SH-SY5Y (cell line): Measurements from ENCODE around the gene RCOR1.

ENCODE experiments used
- GATA2 ChIP-seq: IDR thresholded peaks from 2 replicates; pipeline ENCODE4 v1.6.1; 2011; ENCODE audit warnings: mild to moderate bottlenecking, low read depth, low read length
- GATA3 ChIP-seq: IDR thresholded peaks from 2 replicates; pipeline ENCODE4 v1.6.1; 2011; ENCODE audit warnings: low read depth, mild to moderate bottlenecking, low read length, moderate library complexity

Gene RCOR1

DNA sequence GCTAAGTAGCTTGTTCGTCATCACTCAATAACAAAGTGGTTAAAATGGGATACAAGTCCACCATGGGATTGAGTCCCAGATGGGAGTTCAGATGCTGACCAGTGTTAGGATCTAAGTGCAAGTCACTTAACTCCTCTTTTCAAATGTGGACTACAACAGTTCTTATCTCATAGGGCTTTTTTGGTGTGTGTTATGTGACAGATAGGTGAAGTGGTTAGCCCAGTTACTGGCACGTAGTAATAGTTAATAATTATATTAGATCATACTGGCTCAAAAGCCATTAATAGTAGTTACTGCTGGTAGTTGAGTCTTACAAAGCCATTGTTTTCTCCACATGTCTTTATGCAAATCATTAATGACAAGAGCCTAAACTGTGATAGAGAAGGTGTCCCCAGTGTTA, 73.2 kb downstream of the RCOR1 start:
- TF ChIP-seq GATA3 (no peak), GATA2 (no peak)

DNA sequence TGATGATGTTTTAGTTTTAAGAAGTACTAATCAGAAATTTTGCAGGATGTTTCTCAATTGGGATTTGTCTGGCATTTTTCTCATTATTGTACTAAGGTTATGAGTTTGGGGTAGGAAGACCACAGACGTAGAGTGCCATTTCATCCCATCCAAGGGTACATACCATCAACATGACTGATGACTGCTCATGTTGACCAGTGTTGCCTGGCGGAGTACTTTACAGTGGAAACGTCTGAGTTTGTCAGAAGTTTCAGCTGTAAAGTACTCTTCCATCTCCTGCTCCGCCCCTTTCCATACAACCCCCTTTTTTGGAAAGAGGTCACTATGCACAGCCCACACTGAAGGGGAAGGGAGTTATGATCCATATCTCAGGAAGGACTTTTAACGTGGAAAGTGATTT, 74.2 kb downstream of the RCOR1 start:
- TF ChIP-seq GATA2 (no peak), GATA3 (no peak)

DNA sequence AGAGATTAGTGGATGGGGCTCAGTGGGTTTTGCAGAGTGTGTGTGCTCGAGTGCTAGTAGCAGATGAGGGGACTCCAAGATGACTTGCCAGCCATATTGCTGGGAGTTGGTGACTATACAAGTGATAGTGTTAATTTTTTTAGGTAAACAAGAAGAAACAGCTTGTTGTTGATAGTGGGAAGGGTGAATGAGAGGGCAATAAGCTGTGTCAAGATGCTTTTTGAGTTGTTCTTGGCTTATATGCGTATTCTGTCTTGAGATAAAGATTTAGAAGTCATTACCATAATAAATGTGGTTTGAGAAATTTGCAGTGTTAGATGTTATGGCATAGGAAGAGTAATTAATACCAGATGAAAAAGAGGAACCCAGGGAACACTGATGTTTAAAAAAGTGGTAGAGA, 75.3 kb downstream of the RCOR1 start:
- TF ChIP-seq GATA2 (no peak), GATA3 (no peak)

DNA sequence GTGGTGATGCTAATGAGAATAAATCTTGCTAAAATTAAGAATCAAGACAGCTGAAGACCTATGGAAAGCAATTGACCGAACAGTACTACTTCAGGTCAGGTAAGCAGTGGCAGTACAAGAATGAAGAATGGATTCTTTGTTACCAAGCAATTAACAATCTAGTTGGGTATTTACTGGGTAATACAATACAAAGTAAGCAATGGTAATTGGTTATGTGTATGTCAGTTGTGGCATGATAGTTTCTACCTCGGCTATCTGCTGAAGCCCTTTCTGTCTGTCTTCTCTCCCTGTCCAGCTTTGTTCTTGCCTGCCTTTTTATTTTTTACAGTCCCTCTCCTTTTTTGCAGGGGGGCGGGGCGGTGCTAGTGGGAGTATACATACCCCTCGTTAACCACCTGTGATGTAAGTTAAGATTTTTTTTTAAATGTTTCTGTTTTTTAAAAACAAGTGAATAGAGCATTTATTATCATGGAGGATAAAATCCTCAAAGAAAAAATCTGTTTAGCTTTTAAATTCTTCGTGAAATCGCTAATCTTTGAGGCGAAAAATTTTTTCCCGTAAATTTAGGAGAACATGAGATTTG, 75.9 kb downstream of the RCOR1 start:
- TF ChIP-seq GATA2 (no peak), GATA3 (no peak)

DNA sequence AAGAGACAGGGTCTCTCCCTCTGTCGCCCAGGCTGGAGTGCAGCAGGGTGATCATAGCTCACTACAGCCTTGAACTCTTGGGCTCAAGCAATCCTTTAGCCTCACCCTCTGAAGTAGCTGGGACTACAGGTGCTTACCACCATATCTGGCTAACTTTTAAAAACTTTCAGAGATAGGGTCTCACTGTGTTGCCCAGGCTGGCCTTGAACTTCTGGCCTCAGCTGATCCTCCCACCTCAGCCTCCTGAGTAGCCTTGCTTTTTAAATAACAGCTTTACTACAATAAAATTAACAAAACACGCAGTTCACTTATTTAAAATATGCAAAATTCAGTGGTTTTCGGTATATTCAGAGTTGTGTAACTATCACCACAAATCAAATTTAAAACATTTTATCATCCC, 79.0 kb downstream of the RCOR1 start:
- TF ChIP-seq GATA3 (no peak), GATA2 (no peak)

DNA sequence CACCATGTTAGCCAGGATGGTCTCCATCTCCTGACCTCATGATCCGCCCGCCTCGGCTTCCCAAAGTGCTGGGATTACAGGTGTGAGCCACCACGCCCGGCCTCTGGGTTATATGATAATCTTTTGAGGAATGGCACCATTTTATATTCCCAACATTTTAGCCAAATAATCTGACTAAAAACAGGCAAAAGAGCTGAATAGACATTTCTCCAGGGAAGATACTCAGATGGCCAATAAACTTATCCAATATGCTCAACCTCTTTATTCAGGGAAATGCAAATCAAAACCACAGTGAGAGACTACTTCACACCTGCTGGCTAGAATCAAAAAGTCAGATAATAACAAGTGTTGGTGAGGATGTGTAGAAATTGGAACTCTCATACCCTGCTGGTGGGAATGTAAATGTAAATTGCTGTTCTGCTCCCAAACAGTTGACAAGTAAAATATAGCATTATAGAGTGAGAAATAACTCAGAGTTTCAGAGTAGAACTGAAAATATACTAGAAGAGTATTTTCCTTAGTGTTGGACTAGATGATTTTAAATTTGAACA, 80.0 kb downstream of the RCOR1 start:
- TF ChIP-seq GATA2 (no peak), GATA3 (no peak)

DNA sequence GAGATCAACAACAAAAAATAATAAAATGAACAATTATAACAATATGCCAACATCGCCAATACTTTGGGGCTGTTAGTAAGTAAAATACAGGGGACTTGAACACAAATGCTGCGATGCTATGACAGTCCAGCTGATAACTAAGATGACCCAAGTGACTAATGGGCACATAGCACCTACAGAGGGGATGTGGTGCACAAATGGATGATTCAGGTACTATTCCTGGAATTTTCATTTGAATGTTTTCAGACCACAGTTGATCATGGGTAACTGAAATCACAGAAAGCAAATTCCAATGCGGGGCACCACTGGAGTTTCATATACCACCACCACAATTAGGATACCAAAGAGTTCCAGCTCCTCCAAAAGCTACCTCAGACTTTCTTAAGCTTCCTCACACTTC, 82.9 kb downstream of the RCOR1 start:
- no peak for TF ChIP-seq GATA3
- TF ChIP-seq GATA2: no peak

DNA sequence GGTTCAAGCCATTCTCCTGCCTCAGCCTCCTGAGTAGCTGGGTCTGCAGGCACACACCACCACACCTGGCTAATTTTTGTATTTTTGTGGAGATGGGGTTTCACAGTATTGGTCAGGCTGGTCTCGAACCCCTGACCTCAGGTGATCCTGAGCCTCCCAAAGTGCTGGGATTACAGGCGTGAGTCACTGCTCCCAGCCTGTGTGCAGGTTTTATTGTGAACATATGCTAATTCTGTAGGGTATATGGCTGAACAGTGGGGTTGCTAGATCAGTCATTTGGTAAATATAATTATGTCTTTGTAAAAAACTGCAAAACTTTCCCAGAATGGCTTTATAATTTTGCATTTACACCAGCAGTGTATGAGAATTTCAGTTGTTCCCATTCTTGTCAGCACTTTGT, 85.9 kb downstream of the RCOR1 start:
- TF ChIP-seq GATA2: no peak
- no peak for TF ChIP-seq GATA3

DNA sequence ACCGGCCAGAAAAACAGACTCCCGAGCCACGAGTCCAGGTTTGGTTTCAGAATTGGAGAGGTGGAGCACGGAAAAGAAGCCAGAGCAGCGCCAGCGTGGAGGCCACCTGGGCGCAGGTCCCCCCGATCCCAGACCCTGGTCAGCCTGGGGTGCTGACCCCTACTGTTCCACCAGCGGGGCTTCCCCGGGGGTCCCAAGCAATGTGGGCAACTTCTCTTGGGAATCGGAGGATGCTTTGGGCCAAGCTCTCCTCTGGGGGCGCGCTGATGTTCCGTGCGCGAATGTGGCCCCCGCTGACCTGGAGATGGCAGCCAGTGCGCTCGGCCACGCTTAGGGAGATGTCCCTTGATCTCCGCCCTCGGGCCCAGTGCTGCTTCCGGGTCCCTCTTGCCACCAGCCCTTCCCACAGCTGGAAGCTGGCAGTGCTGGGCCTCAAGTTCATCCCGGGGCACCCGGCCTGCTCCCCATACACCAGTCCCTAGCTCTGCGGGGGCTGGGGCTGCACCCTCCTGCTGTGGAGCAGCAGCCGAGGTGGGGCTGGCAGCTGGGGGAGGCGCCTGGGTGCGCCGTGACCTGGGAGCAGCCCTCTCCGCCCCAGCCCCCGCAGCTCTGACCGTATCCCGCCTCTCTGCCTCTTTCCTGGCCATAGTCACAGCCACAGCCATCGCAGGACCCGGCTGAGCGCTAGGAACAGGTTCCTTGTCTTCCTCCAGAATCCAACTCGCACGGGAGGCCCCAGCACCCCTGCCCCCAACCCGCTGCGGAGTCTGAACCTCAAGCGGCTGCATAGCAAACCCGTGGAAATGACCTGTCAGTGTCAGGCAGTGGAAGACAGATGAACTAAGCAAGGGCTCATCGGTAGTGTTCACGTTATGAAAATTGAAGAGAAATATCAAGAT, 91.2 kb downstream of the RCOR1 start:
- TF ChIP-seq GATA2: no peak
- no peak for TF ChIP-seq GATA3

DNA sequence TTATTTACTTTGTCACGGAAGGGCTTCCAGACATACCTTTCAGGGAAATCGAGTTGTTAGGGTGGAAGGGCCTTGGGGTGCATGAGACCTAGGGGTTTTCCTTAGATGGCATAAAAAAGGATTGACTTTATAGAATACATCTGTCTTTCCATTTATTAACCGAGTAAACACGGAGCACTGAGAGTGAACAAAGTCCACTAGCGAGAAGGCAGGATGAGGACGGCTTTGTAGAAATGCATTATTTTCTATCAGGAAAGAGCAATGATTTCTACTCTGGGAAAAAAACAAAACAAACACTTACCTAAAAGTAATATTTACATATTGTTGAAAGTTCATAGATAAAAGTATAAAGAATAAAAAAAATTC, 91.8 kb downstream of the RCOR1 start:
- no peak for TF ChIP-seq GATA2
- TF ChIP-seq GATA3: no peak

DNA sequence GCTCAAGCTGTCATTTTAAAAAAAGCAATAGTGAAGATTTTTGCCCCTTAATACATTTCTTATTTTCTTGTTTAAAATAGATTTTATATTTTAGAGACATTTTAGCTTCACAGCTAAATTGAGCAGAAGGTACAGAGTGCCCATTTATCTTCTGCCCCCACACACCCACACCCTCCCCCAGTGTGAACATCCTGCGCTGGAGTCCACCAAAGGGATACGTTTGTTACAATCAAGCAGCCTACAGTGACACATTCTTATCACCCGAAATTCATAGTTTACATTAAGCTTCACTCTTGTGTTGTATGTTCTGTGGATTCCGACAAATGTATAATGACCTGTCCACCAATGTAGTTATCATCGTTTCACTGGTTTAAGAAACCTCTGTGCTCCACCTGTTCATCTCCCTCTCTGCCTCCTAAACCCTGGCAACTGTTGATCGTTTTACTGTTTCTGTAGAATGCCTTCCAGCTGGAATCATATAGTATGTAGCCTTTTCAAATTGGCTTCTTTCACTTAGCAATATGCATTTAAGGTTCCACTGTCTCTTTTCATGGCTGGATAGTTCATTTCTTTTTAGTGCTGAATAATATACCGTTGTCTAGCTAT, 93.8 kb downstream of the RCOR1 start:
- no peak for TF ChIP-seq GATA2
- TF ChIP-seq GATA3: no peak

DNA sequence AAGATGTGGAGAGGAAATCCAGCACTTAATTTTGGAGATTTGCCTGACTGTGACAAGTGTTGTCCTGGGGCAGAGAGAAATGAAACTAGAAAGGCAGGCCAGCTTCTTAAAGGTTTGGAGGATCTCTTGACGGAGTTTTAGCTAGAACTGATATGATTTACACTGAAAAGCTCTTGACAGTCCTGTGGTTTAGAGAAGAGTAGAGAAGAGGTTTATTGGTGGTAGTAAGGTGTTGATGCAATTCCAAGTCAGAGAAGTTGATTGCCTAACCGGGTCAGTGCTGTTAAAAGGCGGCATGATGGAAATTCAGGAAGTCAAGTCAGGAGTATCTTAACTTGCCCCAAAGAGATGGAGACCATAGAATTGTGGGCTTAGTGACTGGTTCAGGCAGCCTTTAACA, 95.8 kb downstream of the RCOR1 start:
- no peak for TF ChIP-seq GATA2
- no peak for TF ChIP-seq GATA3

DNA sequence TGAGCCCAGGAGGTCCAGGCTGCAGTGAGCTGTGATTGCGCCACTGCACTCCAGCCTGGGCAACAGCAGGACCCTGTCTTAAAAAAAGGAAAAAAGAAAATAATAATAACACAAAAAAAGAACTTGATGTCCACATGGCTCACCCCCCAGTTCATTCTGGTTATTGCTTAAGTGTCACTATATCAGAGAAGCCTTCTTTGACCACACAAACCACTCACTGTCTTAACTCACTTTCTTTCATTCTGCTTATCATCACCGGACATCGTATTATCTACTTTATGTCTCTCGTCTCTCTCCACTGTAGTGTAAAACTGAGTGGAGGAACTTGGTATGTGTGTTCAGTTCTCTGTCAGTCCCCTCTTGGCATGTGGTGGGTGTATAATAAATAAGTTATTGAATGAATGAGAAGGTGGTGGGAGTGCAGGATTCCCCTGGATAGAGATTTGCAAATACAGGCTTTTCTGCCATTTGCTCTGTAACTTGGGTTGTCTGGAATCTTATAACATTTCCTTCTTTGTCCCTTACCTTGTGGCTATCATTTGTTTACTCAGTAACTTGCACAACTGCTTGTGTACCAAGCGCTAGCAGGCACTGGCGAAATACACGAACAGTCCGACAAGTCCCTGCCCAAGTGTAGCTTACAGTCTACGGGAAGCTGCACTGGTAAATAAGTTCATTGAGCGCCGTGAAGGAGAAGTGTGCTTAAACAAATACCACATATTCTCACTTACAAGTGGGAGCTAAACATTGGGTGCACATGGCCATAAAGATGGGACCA, 98.2 kb downstream of the RCOR1 start:
- TF ChIP-seq GATA3 (no peak), GATA2 (no peak)

DNA sequence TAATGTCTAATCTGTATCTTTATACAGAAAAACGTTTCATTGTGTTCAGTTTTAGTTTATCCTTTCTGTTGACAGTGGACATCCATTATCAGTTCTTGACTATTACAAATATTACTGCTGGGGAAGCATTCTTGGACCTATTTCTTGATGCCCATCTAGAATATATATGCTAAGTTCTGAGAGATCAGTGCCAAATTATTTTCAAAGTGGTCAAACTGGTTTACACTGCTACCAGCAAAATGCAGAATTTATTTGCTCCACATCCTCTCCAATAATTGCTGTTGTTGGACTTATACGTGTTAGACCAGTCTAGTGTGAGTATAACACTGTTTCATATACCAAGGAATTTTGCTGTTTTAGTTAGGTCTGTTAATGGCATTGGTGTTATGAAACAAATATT, 99.3 kb downstream of the RCOR1 start:
- TF ChIP-seq GATA3 (no peak), GATA2 (no peak)

DNA sequence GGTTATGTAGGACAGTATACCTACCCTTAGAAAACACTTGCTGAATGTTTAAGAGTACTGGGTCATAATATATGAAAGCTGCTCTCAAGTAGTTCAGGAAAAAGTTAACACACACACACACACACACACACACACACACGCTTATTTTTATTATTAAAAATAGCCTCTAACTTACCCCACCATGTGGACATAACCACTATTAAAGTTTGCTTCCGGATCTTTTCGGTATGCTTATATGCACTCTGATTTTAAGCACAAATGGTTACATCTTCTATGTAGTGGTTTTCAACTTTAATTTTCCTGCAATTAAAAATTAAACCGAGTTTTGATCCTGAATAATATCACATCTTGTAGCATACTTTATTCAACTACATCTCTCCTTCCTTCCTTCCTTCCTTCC, 99.9 kb downstream of the RCOR1 start:
- no peak for TF ChIP-seq GATA2
- no peak for TF ChIP-seq GATA3

DNA sequence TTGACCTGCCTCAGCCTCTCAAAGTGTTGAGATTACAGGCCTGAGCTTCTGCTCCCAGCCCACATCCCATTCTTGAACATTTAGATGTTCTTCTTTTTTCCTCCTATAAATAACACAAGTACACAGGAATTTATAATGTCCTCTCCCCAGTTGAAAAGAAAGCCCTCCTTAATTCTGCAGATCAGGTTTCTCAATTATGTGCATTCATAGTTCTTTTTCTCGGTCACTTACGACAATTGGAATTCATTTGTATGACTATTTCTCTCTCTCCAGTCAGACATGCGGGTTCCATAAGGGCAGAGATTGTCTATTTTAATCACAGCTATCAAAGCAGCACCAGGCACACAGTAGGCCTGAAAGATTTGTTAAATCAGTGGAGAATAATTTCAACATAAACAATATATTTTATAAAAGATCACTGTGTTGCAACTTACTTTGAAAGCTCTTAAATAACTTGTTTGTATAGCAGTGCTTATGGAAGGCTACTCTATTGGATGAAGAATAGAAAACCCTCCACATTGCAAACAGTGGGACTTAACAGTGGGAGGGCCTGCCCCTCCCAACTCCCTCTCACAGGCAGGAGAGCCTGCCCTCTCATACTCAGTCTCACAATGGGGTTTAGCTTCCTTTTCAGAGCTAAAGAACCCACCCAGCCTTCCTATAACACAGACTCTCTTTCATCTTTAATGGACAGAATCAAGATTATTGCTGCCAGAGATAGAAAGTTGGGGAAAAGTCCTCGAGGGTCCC, 100.7 kb downstream of the RCOR1 start:
- TF ChIP-seq GATA3 (no peak), GATA2 (no peak)
